K562 (cell line): ENCODE data around the gene NT5C3B. TPM values are rescaled to one million over a fixed set of nuclear protein-coding genes. Genes with fewer than 3 reads are reported as not detected.

Source experiments
- BRCA1 ChIP-seq, 2 experiments: fragments of 450-650 bp in 1 of 2; sonication (generic) in 1 of 2; formaldehyde crosslinking in 1 of 2; IDR thresholded peaks; 2 replicates each; pipeline versions ENCODE4 v1.5.0 to v1.6.1; 2017 to 2020; ENCODE audit warnings: mild to moderate bottlenecking in 1 of 2, missing genetic modification reagents in 1 of 2
- CHD1 ChIP-seq: fragments of 200-600 bp; sonication (generic); IDR thresholded peaks from one replicate; pipeline ENCODE4 v1.6.1; 2012; ENCODE audit warnings: mild to moderate bottlenecking, moderate library complexity, low read length, inconsistent platforms
- CREM ChIP-seq: IDR thresholded peaks from 2 replicates; pipeline ENCODE4 v1.6.1; 2014; ENCODE audit warnings: antibody characterized with exemption, low read depth
- FUS ChIP-seq: fragments of 200-400 bp; formaldehyde crosslinking; optimal IDR thresholded peaks from 2 replicates; pipeline ENCODE3; 2017; ENCODE audit warnings: low read depth, low read length
- GTF2F1 ChIP-seq: IDR thresholded peaks from 2 replicates; pipeline ENCODE4 v1.6.1; 2011; ENCODE audit warnings: low read depth, low read length, improper control_type of control experiment
- HCFC1 ChIP-seq: IDR thresholded peaks from 2 replicates; pipeline ENCODE4 v1.6.1; 2012; ENCODE audit warnings: low read depth, low read length, improper control_type of control experiment
- KDM1A ChIP-seq, 2 experiments: fragments of 450-650 bp; IDR thresholded peaks; 2 replicates each; pipeline ENCODE4 v1.6.1; 2016; ENCODE audit warnings: mild to moderate bottlenecking in 2 of 2
- L3MBTL2 ChIP-seq: fragments of 450-650 bp; IDR thresholded peaks from 2 replicates; pipeline ENCODE4 v1.6.1; 2016; ENCODE audit warnings: mild to moderate bottlenecking, moderate library complexity
- MEIS2 ChIP-seq: fragments of 450-650 bp; IDR thresholded peaks from 2 replicates; pipeline ENCODE4 v1.6.1; 2014; ENCODE audit warnings: mild to moderate bottlenecking; ENCODE audit not compliant: partially characterized antibody
- MTA1 ChIP-seq: fragments of 450-650 bp; IDR thresholded peaks from 2 replicates; pipeline ENCODE4 v1.6.1; 2017; ENCODE audit warnings: borderline replicate concordance
- MTF1 ChIP-seq: fragments of 250-450 bp; sonication (Bioruptor Pico); IDR thresholded peaks from 2 replicates; pipeline ENCODE4 v1.9.0; 2021; ENCODE audit warnings: moderate library complexity, mild to moderate bottlenecking, inconsistent platforms, borderline replicate concordance
- NFATC3 ChIP-seq: fragments of 450-650 bp; IDR thresholded peaks from 2 replicates; pipeline ENCODE4 v1.6.1; 2017; ENCODE audit warnings: mild to moderate bottlenecking
- POLR2H ChIP-seq: IDR thresholded peaks from 2 replicates; pipeline ENCODE4 v1.6.1; 2016; ENCODE audit warnings: missing genetic modification characterization, low read depth, mild to moderate bottlenecking, control low read depth, missing compliant biosample characterization, moderate library complexity
- RBM39 ChIP-seq: fragments of 200-400 bp; formaldehyde crosslinking; optimal IDR thresholded peaks from 2 replicates; pipeline ENCODE3; 2018; ENCODE audit warnings: low read depth, low read length
- RNF2 ChIP-seq: sonication (generic); IDR thresholded peaks from 2 replicates; pipeline ENCODE4 v1.6.1; 2016
- SNRNP70 ChIP-seq: fragments of 200-400 bp; formaldehyde crosslinking; optimal IDR thresholded peaks from 2 replicates; pipeline ENCODE3; 2017; ENCODE audit warnings: low read depth, low read length
- ZNF121 ChIP-seq: sonication (generic); formaldehyde crosslinking; conservative IDR thresholded peaks from 2 replicates; pipeline ENCODE4 v1.8.0; 2022; ENCODE audit warnings: missing genetic modification reagents
- ZNF165 ChIP-seq: fragments of 250-450 bp; sonication (Bioruptor Pico); IDR thresholded peaks from 2 replicates; pipeline ENCODE4 v1.4.0; 2020; ENCODE audit warnings: borderline replicate concordance
- ZNF239 ChIP-seq: fragments of 250-450 bp; sonication (Bioruptor Pico); IDR thresholded peaks from 2 replicates; pipeline ENCODE4 v1.4.0; 2020; ENCODE audit warnings: mild to moderate bottlenecking
- ZNF717 ChIP-seq: fragments of 250-450 bp; sonication (Bioruptor Pico); IDR thresholded peaks from 2 replicates; pipeline ENCODE4 v1.5.0; 2021
- ZNF79 ChIP-seq: fragments of 250-450 bp; sonication (Bioruptor Pico); IDR thresholded peaks from 2 replicates; pipeline ENCODE4 v1.4.0; 2020; ENCODE audit warnings: low read depth, mild to moderate bottlenecking, moderate library complexity
- polyA plus RNA-seq, 8 experiments: library from polyadenylated mRNA; depleted of rRNA in 4 of 8; stranded (reverse) in 5 of 8; unstranded in 3 of 8; fragments of >200 nt; fragmentation: Nextera tagmentation in 2 of 8; fragmentation: Illumina TruSeq in 1 of 8; extraction: Ambion mirVana in 2 of 8; extraction: Trizol in 1 of 8; gene quantifications; 2 replicates each; pipeline versions ENCODE4 v1.2.1 to v1.2.3, GENCODE V29; 2011 to 2014; ENCODE audit warnings: inconsistent platforms in 1 of 8, missing spikeins in 1 of 8
- total RNA-seq, 7 experiments: library from RNA; depleted of rRNA in 6 of 7; stranded (reverse); fragments of >200 nt in 6 of 7; fragmentation: Illumina TruSeq in 2 of 7; extraction: Trizol in 2 of 7; gene quantifications; 2 replicates each; pipeline versions ENCODE4 v1.2.1 to v1.2.3, GENCODE V29; 2011 to 2021; ENCODE audit warnings: low replicate concordance in 1 of 7
- TF ChIP-seq, protein P1 (sequence below): fragments of 250-450 bp; sonication (Bioruptor Pico); IDR thresholded peaks from 2 replicates; pipeline ENCODE4 v1.9.0; 2021; ENCODE audit warnings: mild to moderate bottlenecking
- TF ChIP-seq, protein P2 (sequence below): fragments of 250-450 bp; sonication (Bioruptor Pico); IDR thresholded peaks from 2 replicates; pipeline ENCODE4 v1.5.0; 2021; ENCODE audit warnings: mild to moderate bottlenecking, moderate library complexity
- TF ChIP-seq, protein P3 (sequence below): IDR thresholded peaks from 2 replicates; pipeline ENCODE4 v1.6.1; 2011; ENCODE audit not compliant: insufficient read length; ENCODE audit errors: extremely low read depth

Gene NT5C3B
- total and polyA plus RNA-seq, 9 of the 15 experiments (the other 6 are each of a cell fraction or from before 2014, with no cell fraction given) = 2.0 to 166 (median 85.0) TPM

DNA sequence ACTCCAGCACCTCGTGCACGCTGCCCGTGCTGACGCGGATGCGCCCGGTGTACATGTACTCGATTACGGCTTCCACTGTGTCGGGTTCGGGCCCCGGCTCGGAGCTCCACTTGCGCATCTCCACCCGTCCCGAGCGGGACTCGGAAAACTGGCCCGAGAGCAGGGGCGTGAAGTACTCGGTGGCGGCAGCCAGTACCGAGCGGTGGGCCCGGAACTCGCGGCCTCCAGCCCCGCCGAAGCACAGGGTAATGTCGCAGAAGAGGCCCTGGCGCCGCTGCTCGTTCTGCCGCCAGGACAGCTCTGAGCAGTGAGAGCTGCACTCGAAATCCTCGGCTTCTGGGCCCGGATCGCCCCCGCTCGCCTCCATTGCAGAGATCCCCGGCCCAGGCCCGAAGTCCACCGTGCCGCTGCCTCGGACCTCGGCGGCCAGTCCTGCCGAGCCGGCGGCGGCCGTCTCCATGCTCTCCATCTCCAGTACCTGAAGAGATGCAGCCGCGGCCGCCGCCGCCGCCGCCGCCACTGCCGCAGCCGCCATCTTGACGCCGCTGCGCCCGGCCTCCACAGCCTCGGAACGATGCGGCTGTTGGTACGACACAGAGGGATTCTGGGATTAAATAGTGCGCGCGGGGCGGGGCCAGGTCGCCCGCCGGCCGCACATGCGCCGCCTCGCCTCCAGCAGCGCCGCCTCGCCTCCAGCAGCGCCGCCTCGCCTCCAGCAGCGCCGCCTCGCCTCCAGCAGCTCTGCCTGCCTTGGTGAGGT is 29.0 kb upstream of the NT5C3B start, which contains the start of gene KLHL11 (continued):
- TF ChIP-seq, protein P1, sequence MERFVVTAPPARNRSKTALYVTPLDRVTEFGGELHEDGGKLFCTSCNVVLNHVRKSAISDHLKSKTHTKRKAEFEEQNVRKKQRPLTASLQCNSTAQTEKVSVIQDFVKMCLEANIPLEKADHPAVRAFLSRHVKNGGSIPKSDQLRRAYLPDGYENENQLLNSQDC = peak; percentile 85; the same call in 1 of the 2 replicates
- TF ChIP-seq ZNF165 (CRISPR knock-in tag) (no peak), L3MBTL2 (peak; percentile 71), CHD1 (no peak), RNF2 (0 out of 2 replicates have a peak, but pooled peaks have one; percentile 9), ZNF239 (CRISPR knock-in tag) (no peak), HCFC1 (peak; percentile 57), ZNF79 (CRISPR knock-in tag) (no peak), SNRNP70 (no peak), FUS (peak; percentile 62), POLR2H (peak; percentile 73), MEIS2 (peak; percentile 81), KDM1A (IDR thresholded peaks at IDR 0.05) (no peak), MTF1 (CRISPR knock-in tag) (no peak), RBM39 (no peak), ZNF121 (CRISPR knock-in tag) (no peak), NFATC3 (no peak), CREM (peak; percentile 86), ZNF717 (CRISPR knock-in tag) (no peak), GTF2F1 (no peak), BRCA1 (IDR thresholded peaks at IDR 0.05) (no peak), BRCA1 (CRISPR knock-in tag; IDR thresholded peaks at IDR 0.05) (no peak), MTA1 (no peak)
- TF ChIP-seq, protein P2, sequence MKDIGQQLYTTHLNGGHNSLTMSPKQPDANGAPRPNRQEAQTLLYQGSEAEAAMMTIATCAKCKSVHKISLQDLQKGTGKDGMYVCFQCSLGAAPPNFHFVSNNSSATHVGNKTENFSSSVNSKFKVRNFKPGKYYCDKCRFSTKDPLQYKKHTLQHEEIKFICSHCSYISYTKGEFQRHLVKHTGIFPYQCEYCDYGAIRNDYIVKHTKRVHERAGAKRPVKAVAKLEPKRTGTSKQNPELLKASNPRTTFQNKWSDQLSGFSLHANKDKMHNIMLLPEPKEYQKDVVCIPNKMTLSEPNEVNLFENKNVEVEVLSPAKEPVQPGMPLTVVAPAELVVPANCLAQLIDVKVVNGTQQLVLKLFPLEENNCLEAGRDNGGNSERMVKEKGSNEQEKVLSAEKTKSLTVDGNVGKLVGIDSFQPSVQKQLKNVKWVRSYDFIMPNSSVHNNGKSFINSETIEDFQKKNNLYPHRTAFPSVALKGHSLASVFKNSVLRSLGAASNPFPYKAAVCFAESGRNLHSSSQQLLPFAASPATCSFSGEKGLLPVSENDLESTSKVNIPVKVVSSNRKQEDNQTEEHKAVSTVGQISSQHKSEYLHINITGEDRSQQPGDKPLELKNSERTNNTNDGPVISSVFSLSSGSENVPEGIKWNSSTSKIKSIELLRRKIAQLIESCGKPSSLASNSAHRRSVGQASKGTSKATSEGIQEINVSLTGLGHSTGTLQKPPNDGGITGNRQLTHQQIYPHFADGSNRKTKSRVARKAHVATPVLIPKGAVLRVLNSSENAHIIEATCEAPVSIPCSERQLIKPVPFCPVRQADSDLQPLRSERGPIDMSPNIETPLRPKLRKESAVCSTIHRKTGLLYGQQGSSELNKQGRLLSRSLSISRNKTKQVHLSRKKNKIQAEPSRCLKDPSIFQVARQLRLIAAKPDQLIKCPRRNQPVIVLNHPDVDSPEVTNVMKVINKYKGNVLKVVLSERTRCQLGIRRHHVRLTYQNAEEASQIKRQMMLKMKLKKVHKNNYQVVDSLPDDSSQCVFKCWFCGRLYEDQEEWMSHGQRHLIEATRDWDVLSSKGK (CRISPR knock-in tag) = no peak
- TF ChIP-seq, protein P3, sequence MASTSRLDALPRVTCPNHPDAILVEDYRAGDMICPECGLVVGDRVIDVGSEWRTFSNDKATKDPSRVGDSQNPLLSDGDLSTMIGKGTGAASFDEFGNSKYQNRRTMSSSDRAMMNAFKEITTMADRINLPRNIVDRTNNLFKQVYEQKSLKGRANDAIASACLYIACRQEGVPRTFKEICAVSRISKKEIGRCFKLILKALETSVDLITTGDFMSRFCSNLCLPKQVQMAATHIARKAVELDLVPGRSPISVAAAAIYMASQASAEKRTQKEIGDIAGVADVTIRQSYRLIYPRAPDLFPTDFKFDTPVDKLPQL = no peak
